K562 (cell line): ENCODE results near the gene PNPLA2. TPM values are rescaled to one million over a fixed set of nuclear protein-coding genes. Genes with fewer than 3 reads are reported as not detected.

ENCODE experiments used
- CBFA2T2 ChIP-seq: fragments of 450-650 bp; conservative IDR thresholded peaks from 2 replicates; pipeline ENCODE4 v1.6.1; 2017; ENCODE audit warnings: mild to moderate bottlenecking
- ETV5 ChIP-seq: sonication (generic); formaldehyde crosslinking; IDR thresholded peaks from 2 replicates; pipeline ENCODE4 v1.4.0; 2020; ENCODE audit warnings: low read depth, mild to moderate bottlenecking, missing genetic modification reagents
- FIP1L1 ChIP-seq: fragments of 200-400 bp; formaldehyde crosslinking; IDR thresholded peaks from 2 replicates; pipeline ENCODE4 v1.6.1; 2018; ENCODE audit warnings: mild to moderate bottlenecking, low read depth, low read length; ENCODE audit not compliant: poor library complexity, severe bottlenecking
- HNRNPUL1 ChIP-seq: fragments of 200-400 bp; formaldehyde crosslinking; IDR thresholded peaks from 2 replicates; pipeline ENCODE4 v1.6.1; 2017; ENCODE audit warnings: low read length
- MCM2 ChIP-seq: fragments of 450-650 bp; IDR thresholded peaks from 2 replicates; pipeline ENCODE4 v1.6.1; 2017; ENCODE audit warnings: low read depth, mild to moderate bottlenecking
- MGA ChIP-seq: fragments of 450-650 bp; IDR thresholded peaks from 2 replicates; pipeline ENCODE4 v1.6.1; 2016; ENCODE audit warnings: mild to moderate bottlenecking, moderate library complexity
- NCOA4 ChIP-seq: fragments of 450-650 bp; IDR thresholded peaks from 2 replicates; pipeline ENCODE4 v1.6.1; 2018; ENCODE audit warnings: mild to moderate bottlenecking; ENCODE audit not compliant: partially characterized antibody
- NRF1 ChIP-seq, 2 experiments: fragments of 450-650 bp; IDR thresholded peaks in 1 of 2; conservative IDR thresholded peaks in 1 of 2; 2 replicates each; pipeline ENCODE4 v1.6.1; 2014; ENCODE audit warnings: mild to moderate bottlenecking in 2 of 2
- RFX1 ChIP-seq: fragments of 450-650 bp; IDR thresholded peaks from 2 replicates; pipeline ENCODE4 v1.6.1; 2016; ENCODE audit warnings: mild to moderate bottlenecking, moderate library complexity
- SIN3B ChIP-seq: fragments of 450-650 bp; IDR thresholded peaks from 2 replicates; pipeline ENCODE4 v1.6.1; 2017; ENCODE audit warnings: low read depth, mild to moderate bottlenecking, moderate library complexity
- SRSF1 ChIP-seq: fragments of 200-400 bp; formaldehyde crosslinking; IDR thresholded peaks from 2 replicates; pipeline ENCODE4 v1.6.1; 2017; ENCODE audit warnings: mild to moderate bottlenecking, low read depth, low read length, moderate library complexity
- THRB ChIP-seq: fragments of 450-650 bp; formaldehyde crosslinking; conservative IDR thresholded peaks from 2 replicates; pipeline ENCODE4 v1.4.0; 2022; ENCODE audit warnings: mild to moderate bottlenecking, missing genetic modification characterization
- USF2 ChIP-seq: sonication (generic); formaldehyde crosslinking; IDR thresholded peaks from 2 replicates; pipeline ENCODE4 v1.5.0; 2020; ENCODE audit warnings: missing genetic modification reagents
- ZNF57 ChIP-seq: fragments of 450-650 bp; formaldehyde crosslinking; IDR thresholded peaks from 2 replicates; pipeline ENCODE4 v1.4.0; 2020; ENCODE audit warnings: mild to moderate bottlenecking, moderate library complexity
- polyA plus RNA-seq, 8 experiments: library from polyadenylated mRNA; depleted of rRNA in 4 of 8; stranded (reverse) in 5 of 8; unstranded in 3 of 8; fragments of >200 nt; fragmentation: Nextera tagmentation in 2 of 8; fragmentation: Illumina TruSeq in 1 of 8; extraction: Ambion mirVana in 2 of 8; extraction: Trizol in 1 of 8; gene quantifications; 2 replicates each; pipeline versions ENCODE4 v1.2.1 to v1.2.3, GENCODE V29; 2011 to 2014; ENCODE audit warnings: inconsistent platforms in 1 of 8, missing spikeins in 1 of 8
- total RNA-seq, 7 experiments: library from RNA; depleted of rRNA in 6 of 7; stranded (reverse); fragments of >200 nt in 6 of 7; fragmentation: Illumina TruSeq in 2 of 7; extraction: Trizol in 2 of 7; gene quantifications; 2 replicates each; pipeline versions ENCODE4 v1.2.1 to v1.2.3, GENCODE V29; 2011 to 2021; ENCODE audit warnings: low replicate concordance in 1 of 7

PNPLA2 gene
- total and polyA plus RNA-seq, 9 of the 15 experiments (the other 6 are each of a cell fraction or from before 2014, with no cell fraction given), result 0.39 to 87.1 (median 8.4) TPM

GRCh38 chr11:777288-778255 lies 41.1 kb upstream of the PNPLA2 start, which contains the start of gene GATD1 (continued):
- no peak for TF ChIP-seq MCM2
- TF ChIP-seq SIN3B, result peak; percentile 85
- TF ChIP-seq USF2 (CRISPR knock-in tag), result peak; percentile 91
- TF ChIP-seq NCOA4, result no peak
- no peak for TF ChIP-seq SRSF1
- peak; percentile 7 for TF ChIP-seq FIP1L1
- no peak for TF ChIP-seq ETV5
- TF ChIP-seq CBFA2T2, result no peak
- TF ChIP-seq NRF1 (conservative IDR thresholded peaks at IDR 0.05 in 1 of 2, IDR thresholded peaks at IDR 0.05 in 1 of 2), result peak; percentile 90 to 92
- no peak for TF ChIP-seq THRB (CRISPR knock-in tag)
- no peak for TF ChIP-seq HNRNPUL1
- TF ChIP-seq MGA, result no peak
- no peak for TF ChIP-seq RFX1
- TF ChIP-seq ZNF57 (CRISPR knock-in tag), result no peak
